Activated naive CD8-positive, alpha-beta T cell treated with anti-CD3 and anti-CD28 coated beads, Interleukin-2, amount 50 U/mL, for 16 hours (primary cell): Measurements from ENCODE around the gene SPRR2E.
"Not testable (repeated sequence)": the region's sequence is repeated elsewhere in the genome, so short reads cannot be mapped to it uniquely, and the experiment has no call there.

Experiments
- DNase-seq: peaks from one replicate; pipeline ENCODE4 v3.0.0-alpha.2; 2020; ENCODE audit warnings: low read depth, low spot score

The SPRR2E gene

DNA sequence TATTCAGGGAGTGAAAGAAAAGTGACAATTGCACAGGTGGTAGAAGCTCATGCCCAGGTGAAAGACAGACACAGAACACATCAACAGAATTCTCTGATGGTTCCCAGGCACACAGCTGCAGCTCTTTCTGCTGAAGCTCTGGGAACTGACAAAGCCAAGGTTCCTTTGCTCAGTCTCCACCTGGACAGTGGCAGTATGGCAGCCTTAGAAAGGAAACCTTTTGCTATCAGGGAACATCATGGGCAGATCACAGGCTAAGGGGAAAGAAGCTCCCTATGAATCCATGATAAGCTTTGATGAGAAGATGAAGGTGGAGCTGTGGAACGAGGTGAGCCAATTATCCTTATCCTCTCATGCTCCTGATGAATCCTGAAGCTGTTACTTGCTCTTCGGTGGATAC lies 24.1 kb downstream of the SPRR2E start:
- no peak for DNase-seq

DNA sequence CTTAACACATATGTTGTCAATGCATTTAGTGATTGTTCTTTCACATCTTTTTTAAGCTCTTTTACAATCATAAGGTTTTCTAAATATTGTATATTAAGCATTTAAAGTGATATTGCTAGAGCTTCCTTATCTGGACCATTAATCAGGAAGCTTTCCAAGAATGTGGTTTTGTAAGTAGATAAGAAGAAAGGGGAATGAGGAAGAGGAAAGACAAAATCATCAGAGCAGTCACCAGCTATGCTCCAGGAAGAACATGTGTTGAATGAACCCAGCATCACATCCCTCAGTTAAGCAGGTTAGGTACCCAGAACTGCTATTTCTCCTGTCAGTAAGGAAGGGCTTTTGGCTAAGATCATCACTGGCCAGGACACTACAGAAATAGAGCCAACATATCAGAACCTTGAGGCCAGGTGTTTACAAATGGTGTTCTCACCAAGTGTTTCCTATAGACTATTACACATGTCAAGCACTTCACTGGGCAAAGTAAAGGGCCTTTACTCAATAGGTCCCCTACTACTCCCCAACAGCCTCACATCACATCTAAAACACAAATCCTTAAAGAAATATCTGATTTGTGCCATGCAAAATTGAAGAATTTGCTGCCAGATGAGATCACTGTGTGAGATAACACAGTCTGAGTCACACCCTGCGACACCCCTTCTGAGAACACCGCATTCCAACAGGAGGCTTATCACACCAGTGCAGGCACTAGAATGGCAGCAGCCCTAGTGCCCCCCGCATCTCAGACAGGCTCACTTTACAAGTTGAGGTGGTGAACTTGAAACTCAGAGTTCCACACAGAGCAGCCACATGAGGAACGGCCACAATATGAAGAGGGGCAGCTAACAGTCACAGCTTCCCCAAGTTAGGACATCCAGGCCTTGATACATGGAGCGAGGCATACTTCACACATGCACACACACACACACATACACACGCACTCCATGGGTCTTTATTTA lies 35.2 kb downstream of the SPRR2E start:
- DNase-seq, result no peak

DNA sequence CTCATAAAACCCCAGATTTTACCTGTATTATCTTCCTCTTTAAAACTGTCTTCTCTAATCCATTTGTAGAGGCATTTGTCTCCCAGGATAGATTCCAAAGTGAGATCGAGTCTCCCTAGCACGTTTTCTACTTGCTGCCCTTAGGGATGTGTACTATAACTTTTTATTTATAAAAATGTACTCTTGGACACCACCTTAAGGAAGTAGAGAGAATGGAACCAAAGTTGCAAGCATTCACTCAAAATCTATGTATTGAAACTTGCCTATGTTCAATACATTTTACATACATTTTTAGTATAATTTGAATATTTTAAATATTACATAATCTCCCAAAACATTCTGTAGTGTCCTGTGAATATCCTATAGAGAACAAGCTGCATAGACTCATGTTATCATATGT lies 36.2 kb downstream of the SPRR2E start:
- DNase-seq, result no peak

DNA sequence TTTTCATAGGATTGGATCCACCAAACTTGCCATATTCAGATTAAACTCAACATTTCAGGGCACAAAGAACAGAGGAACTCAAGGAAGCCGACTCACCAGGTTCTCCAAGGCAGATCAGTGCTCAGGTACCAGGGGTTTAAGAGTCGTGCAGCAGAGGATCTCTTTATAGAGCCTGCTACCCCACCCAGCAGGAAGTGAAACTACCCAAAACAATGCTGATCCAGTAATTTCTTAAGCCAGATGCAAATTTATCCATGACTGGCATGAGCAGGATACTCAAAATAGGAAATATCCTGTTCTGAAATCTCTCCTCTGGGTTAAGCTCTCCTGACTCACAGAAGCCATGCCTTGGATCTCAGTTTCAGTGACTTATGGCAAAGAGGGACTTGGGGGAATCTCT lies 37.0 kb downstream of the SPRR2E start, which contains the start of gene SPRR2A:
TSS of gene SPRR2A (minus strand) at position 138 of the 400 bp plus-strand sequence. CDS start 777 bp downstream, outside the sequence.
- DNase-seq, result no peak

DNA sequence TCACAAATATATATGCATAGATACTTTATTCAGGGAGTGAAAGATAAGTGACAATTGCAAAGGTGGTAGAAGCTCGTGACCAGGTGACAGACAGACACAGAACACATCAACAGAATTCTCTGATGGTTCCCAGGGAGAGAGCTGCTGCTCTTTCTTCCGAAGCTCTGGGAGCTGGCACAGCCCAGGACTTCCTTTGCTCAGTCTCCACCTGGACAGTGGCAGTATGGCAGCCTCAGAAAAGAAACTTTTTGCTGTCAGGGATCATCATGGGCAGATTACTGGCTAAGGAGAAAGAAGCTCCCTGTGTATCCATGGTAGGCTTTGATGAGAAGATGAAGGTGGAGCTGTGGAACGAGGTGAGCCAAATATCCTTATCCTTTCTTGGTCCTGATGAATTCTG lies 38.2 kb downstream of the SPRR2E start:
- DNase-seq, result not testable (repeated sequence)

DNA sequence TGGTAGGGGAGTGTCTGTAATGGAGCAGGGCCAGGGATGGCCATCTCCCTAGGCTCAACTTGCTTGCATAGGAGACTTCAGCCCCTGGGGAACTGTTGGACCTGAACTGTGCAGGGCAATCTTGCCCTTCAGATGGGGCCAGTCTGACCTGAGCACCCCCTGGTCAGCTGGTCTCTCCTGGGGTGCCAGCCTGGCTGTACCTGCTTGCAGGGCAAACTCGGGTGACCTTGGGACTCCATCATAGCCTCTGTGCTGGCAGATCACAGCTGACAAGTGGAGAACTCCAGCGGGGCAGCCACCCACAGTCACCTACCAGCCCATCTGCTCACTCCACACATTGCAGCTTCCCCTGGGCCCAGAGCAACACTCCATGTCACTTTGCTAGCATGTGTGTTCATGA lies 45.1 kb downstream of the SPRR2E start:
- no peak for DNase-seq
